Measurements from ENCODE around the gene IL3RA. TPM values are rescaled to one million over a fixed set of nuclear protein-coding genes. Genes with fewer than 3 reads are reported as not detected.

The IL3RA gene
- total RNA-seq, 2 experiments from 2014 or later, result not detected

GRCh38 chrX:1355131-1356046, 18.8 kb downstream of the IL3RA start:
- Histone ChIP-seq H3K4me1 (ENCODE audit: insufficient read depth, low read length, poor library complexity, severe bottlenecking) (peaks cover 11% of the 10 kb centered on the region), H3K4me2 (ENCODE audit: low read length) (peak overlapping the region; percentile 47), H3K36me3 (ENCODE audit: insufficient read depth, low read length) (no peaks in the 10 kb centered on the region), H3K4me3 (ENCODE audit: low read depth, low read length, poor library complexity, severe bottlenecking) (no peak overlapping the region), H3K27ac (ENCODE audit: low read depth, low read length, poor library complexity, severe bottlenecking) (peak overlapping the region; percentile 8), H2AFZ (ENCODE audit: low read length) (peak overlapping the region; percentile 66), H3K79me2 (ENCODE audit: insufficient read depth, low read depth, low read length) (no peaks in the 10 kb centered on the region), H3K9me3 (ENCODE audit: low read length) (no peaks in the 10 kb centered on the region), H4K20me1 (ENCODE audit: insufficient read depth, low read length) (no peaks in the 10 kb centered on the region), H3K9me2 (ENCODE audit: insufficient read depth, low read length) (no peaks in the 10 kb centered on the region)
- intact Hi-C loops (cut with micrococcal nuclease; ENCODE audit: unreplicated experiment), result no loop called here
- TF ChIP-seq CTCF (conservative IDR thresholded peaks at IDR 0.05; ENCODE audit: low read length) (no peak), EZH2phosphoT487 (IDR thresholded peaks at IDR 0.05; ENCODE audit: borderline replicate concordance, low read depth, low read length) (no peak)
- POLR2A ChIA-PET, result no interaction called here
- no TSS peak for BruUV-seq (replicated peaks)
- peak; percentile 39 for DNase-seq (ENCODE audit: low spot score)
- CTCF ChIA-PET (ENCODE audit: unreplicated experiment), result no interaction called here

GRCh38 chrX:1357993-1358392, 21.4 kb downstream of the IL3RA start:
- ChIA-PET POLR2A (no interaction called here), CTCF (ENCODE audit: unreplicated experiment) (no interaction called here)
- Histone ChIP-seq H3K27ac (ENCODE audit: low read depth, low read length, poor library complexity, severe bottlenecking) (no peak overlapping the region), H3K4me1 (ENCODE audit: insufficient read depth, low read length, poor library complexity, severe bottlenecking) (peaks cover 11% of the 10 kb centered on the region), H3K79me2 (ENCODE audit: insufficient read depth, low read depth, low read length) (no peaks in the 10 kb centered on the region), H3K36me3 (ENCODE audit: insufficient read depth, low read length) (no peaks in the 10 kb centered on the region), H3K4me3 (ENCODE audit: low read depth, low read length, poor library complexity, severe bottlenecking) (no peak overlapping the region), H3K9me2 (ENCODE audit: insufficient read depth, low read length) (no peaks in the 10 kb centered on the region), H2AFZ (ENCODE audit: low read length) (no peak overlapping the region), H3K9me3 (ENCODE audit: low read length) (no peaks in the 10 kb centered on the region), H3K4me2 (ENCODE audit: low read length) (no peak overlapping the region), H4K20me1 (ENCODE audit: insufficient read depth, low read length) (no peaks in the 10 kb centered on the region)
- no TSS peak for BruUV-seq (replicated peaks)
- TF ChIP-seq EZH2phosphoT487 (IDR thresholded peaks at IDR 0.05; ENCODE audit: borderline replicate concordance, low read depth, low read length) (no peak), CTCF (conservative IDR thresholded peaks at IDR 0.05; ENCODE audit: low read length) (no peak)
- intact Hi-C loops (cut with micrococcal nuclease; ENCODE audit: unreplicated experiment), result no loop called here
- no peak for DNase-seq (ENCODE audit: low spot score)

- CTCF ChIA-PET (ENCODE audit: unreplicated experiment), result no interaction called here
- no TSS peak for BruUV-seq (replicated peaks)
These were observed 22.4 kb downstream of the IL3RA start for GRCh38 chrX:1358793-1359476.

More at GRCh38 chrX:1358793-1359476, 22.4 kb downstream of the IL3RA start:
- Histone ChIP-seq H3K36me3 (ENCODE audit: insufficient read depth, low read length) (no peaks in the 10 kb centered on the region), H3K4me2 (ENCODE audit: low read length) (no peak overlapping the region), H4K20me1 (ENCODE audit: insufficient read depth, low read length) (no peaks in the 10 kb centered on the region), H3K4me1 (ENCODE audit: insufficient read depth, low read length, poor library complexity, severe bottlenecking) (peaks cover 11% of the 10 kb centered on the region), H3K9me2 (ENCODE audit: insufficient read depth, low read length) (no peaks in the 10 kb centered on the region), H3K79me2 (ENCODE audit: insufficient read depth, low read depth, low read length) (no peaks in the 10 kb centered on the region), H3K27ac (ENCODE audit: low read depth, low read length, poor library complexity, severe bottlenecking) (no peak overlapping the region), H3K4me3 (ENCODE audit: low read depth, low read length, poor library complexity, severe bottlenecking) (no peak overlapping the region), H3K9me3 (ENCODE audit: low read length) (no peaks in the 10 kb centered on the region), H2AFZ (ENCODE audit: low read length) (no peak overlapping the region)
- TF ChIP-seq EZH2phosphoT487 (IDR thresholded peaks at IDR 0.05; ENCODE audit: borderline replicate concordance, low read depth, low read length) (no peak), CTCF (conservative IDR thresholded peaks at IDR 0.05; ENCODE audit: low read length) (no peak)
- DNase-seq (ENCODE audit: low spot score), result no peak
- POLR2A ChIA-PET, result no interaction called here
- intact Hi-C loops (cut with micrococcal nuclease; ENCODE audit: unreplicated experiment), result no loop called here

Measured in OCI-LY7 (cell line).